ENCODE data around the gene APP. TPM values are rescaled to one million over a fixed set of nuclear protein-coding genes. Genes with fewer than 3 reads are reported as not detected.

Gene APP
- total and polyA plus RNA-seq, 2 of the 13 experiments (the other 11 are each of a cell fraction or from before 2014, with no cell fraction given): 70.6 to 262 TPM

DNA sequence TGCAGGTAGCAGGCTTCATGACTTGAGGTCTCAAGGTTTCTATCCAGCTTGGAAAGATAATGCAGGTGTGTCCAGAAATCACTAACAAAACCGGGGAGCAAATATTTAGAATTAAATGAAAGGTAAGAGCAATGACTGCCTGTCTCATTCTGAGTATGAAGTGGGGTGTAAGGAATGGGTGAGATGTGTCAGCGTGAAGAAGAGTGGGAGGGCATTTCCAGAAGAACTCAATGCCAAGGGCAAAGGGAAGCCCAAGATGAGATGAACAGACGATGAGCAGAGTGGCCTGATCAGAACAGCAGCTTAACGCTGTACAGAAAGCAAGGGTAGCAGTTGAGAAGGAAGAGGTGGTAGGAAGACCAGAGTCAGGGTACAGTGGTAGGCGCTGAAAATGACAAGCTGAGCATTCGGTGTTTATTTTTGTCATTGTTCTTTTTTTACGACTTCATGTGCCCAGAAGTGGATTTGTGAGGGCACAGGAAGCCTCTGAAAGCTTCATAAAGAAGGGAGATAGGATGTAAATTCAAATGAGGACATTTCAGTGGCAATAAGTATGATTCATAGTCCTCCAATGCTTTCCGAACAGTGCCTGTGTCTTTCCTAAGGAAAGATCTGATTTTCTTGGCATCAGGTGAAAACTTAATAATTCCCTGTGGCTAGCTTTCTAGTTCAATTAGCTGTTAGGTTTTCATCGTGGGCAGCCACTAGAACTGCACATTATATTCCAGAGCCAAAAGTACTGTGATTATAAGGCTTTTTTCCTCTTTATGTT, 190.5 kb downstream of the APP start (continued):
- TF ChIP-seq, protein P1, sequence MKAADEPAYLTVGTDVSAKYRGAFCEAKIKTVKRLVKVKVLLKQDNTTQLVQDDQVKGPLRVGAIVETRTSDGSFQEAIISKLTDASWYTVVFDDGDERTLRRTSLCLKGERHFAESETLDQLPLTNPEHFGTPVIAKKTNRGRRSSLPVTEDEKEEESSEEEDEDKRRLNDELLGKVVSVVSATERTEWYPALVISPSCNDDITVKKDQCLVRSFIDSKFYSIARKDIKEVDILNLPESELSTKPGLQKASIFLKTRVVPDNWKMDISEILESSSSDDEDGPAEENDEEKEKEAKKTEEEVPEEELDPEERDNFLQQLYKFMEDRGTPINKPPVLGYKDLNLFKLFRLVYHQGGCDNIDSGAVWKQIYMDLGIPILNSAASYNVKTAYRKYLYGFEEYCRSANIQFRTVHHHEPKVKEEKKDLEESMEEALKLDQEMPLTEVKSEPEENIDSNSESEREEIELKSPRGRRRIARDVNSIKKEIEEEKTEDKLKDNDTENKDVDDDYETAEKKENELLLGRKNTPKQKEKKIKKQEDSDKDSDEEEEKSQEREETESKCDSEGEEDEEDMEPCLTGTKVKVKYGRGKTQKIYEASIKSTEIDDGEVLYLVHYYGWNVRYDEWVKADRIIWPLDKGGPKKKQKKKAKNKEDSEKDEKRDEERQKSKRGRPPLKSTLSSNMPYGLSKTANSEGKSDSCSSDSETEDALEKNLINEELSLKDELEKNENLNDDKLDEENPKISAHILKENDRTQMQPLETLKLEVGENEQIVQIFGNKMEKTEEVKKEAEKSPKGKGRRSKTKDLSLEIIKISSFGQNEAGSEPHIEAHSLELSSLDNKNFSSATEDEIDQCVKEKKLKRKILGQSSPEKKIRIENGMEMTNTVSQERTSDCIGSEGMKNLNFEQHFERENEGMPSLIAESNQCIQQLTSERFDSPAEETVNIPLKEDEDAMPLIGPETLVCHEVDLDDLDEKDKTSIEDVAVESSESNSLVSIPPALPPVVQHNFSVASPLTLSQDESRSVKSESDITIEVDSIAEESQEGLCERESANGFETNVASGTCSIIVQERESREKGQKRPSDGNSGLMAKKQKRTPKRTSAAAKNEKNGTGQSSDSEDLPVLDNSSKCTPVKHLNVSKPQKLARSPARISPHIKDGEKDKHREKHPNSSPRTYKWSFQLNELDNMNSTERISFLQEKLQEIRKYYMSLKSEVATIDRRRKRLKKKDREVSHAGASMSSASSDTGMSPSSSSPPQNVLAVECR (CRISPR knock-in tag; IDR thresholded peaks at IDR 0.05; ENCODE audit: borderline replicate concordance): no peak
- TF ChIP-seq ZNF703 (CRISPR knock-in tag; IDR thresholded peaks at IDR 0.05; ENCODE audit: borderline replicate concordance) (no peak), SRSF9 (IDR thresholded peaks at IDR 0.05; ENCODE audit: borderline replicate concordance, insufficient read depth, low read depth, low read length, poor library complexity, severe bottlenecking) (no peak), ZFAT (CRISPR knock-in tag; conservative IDR thresholded peaks at IDR 0.05) (no peak), STAT5B (CRISPR knock-in tag; IDR thresholded peaks at IDR 0.05) (no peak), HDAC1 (CRISPR knock-in tag; IDR thresholded peaks at IDR 0.05) (no peak), ZKSCAN1 (IDR thresholded peaks at IDR 0.05; ENCODE audit: low read length) (no peak), DMAP1 (CRISPR knock-in tag; IDR thresholded peaks at IDR 0.05) (no peak), ZNF33A (CRISPR knock-in tag; IDR thresholded peaks at IDR 0.05; ENCODE audit: borderline replicate concordance) (no peak)
- TF ChIP-seq, protein P2, sequence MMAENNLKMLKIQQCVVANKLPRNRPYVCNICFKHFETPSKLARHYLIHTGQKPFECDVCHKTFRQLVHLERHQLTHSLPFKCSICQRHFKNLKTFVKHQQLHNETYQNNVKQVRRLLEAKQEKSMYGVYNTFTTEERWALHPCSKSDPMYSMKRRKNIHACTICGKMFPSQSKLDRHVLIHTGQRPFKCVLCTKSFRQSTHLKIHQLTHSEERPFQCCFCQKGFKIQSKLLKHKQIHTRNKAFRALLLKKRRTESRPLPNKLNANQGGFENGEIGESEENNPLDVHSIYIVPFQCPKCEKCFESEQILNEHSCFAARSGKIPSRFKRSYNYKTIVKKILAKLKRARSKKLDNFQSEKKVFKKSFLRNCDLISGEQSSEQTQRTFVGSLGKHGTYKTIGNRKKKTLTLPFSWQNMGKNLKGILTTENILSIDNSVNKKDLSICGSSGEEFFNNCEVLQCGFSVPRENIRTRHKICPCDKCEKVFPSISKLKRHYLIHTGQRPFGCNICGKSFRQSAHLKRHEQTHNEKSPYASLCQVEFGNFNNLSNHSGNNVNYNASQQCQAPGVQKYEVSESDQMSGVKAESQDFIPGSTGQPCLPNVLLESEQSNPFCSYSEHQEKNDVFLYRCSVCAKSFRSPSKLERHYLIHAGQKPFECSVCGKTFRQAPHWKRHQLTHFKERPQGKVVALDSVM (CRISPR knock-in tag; IDR thresholded peaks at IDR 0.05): no peak

Data from HepG2 (cell line).